Liver (tissue), 9 donors: Measurements from ENCODE around the gene MAML3. TPM values are rescaled to one million over a fixed set of nuclear protein-coding genes. Genes with fewer than 3 reads are reported as not detected.

ENCODE experiments used
- DNase-seq: peaks from one replicate; pipeline ENCODE4 v3.0.0-alpha.2; 2017; ENCODE audit warnings: low spot score
- H3K27ac ChIP-seq, 2 donors: one replicate each; pipeline ENCODE4 v1.7.0; 2013; ENCODE audit warnings: inconsistent platforms in 2 of 2, low read length in 2 of 2, control low read depth in 1 of 2, low read depth in 1 of 2, mild to moderate bottlenecking in 1 of 2
- H3K27me3 ChIP-seq, 4 donors: one replicate each; pipeline versions ENCODE4 v1.6.1 to v1.7.0; 2013; ENCODE audit warnings: low read length in 3 of 4, inconsistent platforms in 1 of 4, mild to moderate bottlenecking in 1 of 4, moderate library complexity in 1 of 4; ENCODE audit not compliant: control insufficient read depth in 4 of 4, insufficient read depth in 4 of 4
- H3K36me3 ChIP-seq, 4 donors: one replicate each; pipeline versions ENCODE4 v1.6.1 to v1.7.0; 2013; ENCODE audit warnings: low read length in 3 of 4, mild to moderate bottlenecking in 3 of 4, low read depth in 1 of 4, moderate library complexity in 1 of 4; ENCODE audit not compliant: control insufficient read depth in 4 of 4, insufficient read depth in 3 of 4
- H3K4me1 ChIP-seq, 4 donors: one replicate each; pipeline versions ENCODE4 v1.6.1 to v1.7.0; 2013; ENCODE audit warnings: low read length in 3 of 4, mild to moderate bottlenecking in 3 of 4, moderate library complexity in 1 of 4; ENCODE audit not compliant: control insufficient read depth in 4 of 4, insufficient read depth in 4 of 4
- H3K4me3 ChIP-seq, 3 donors: one replicate each; pipeline versions ENCODE4 v1.6.1 to v1.7.0; 2013; ENCODE audit warnings: low read length in 3 of 3, control low read depth in 1 of 3, low read depth in 1 of 3, mild to moderate bottlenecking in 1 of 3
- H3K9ac ChIP-seq, 2 donors: one replicate each; pipeline ENCODE4 v1.7.0; 2013; ENCODE audit warnings: low read length in 2 of 2, mild to moderate bottlenecking in 2 of 2, moderate library complexity in 2 of 2, control low read depth in 1 of 2, low read depth in 1 of 2
- H3K9me3 ChIP-seq, 4 donors: one replicate each; pipeline versions ENCODE4 v1.6.1 to v1.7.0; 2013; ENCODE audit warnings: low read length in 3 of 4; ENCODE audit not compliant: control insufficient read depth in 4 of 4
- ATF3 ChIP-seq: IDR thresholded peaks from 2 replicates; pipeline ENCODE4 v1.6.1; 2016; ENCODE audit warnings: antibody characterized with exemption
- CTCF ChIP-seq: fragments of 150-350 bp; IDR thresholded peaks from 2 replicates; pipeline ENCODE4 v1.5.1; 2017; ENCODE audit warnings: improper control_type of control experiment, low read depth, low read length; ENCODE audit not compliant: missing input control
- EGR1 ChIP-seq, 2 donors: IDR thresholded peaks; 2 replicates each; pipeline ENCODE4 v1.6.1; 2016 to 2018; ENCODE audit warnings: antibody characterized with exemption in 2 of 2, low read depth in 2 of 2
- FOXA1 ChIP-seq: IDR thresholded peaks from 2 replicates; pipeline ENCODE4 v1.6.1; 2016; ENCODE audit warnings: antibody characterized with exemption
- FOXA2 ChIP-seq: IDR thresholded peaks from 2 replicates; pipeline ENCODE4 v1.6.1; 2016; ENCODE audit warnings: antibody characterized with exemption
- GABPA ChIP-seq, 2 donors: IDR thresholded peaks in 1 of 2; conservative IDR thresholded peaks in 1 of 2; 2 replicates each; pipeline ENCODE4 v1.6.1; 2016; ENCODE audit warnings: antibody characterized with exemption in 2 of 2, mild to moderate bottlenecking in 1 of 2, moderate library complexity in 1 of 2
- HNF4A ChIP-seq, 2 donors: conservative IDR thresholded peaks; 2 replicates each; pipeline ENCODE4 v1.6.1; 2016; ENCODE audit warnings: antibody characterized with exemption in 2 of 2, mild to moderate bottlenecking in 2 of 2
- HNF4G ChIP-seq: IDR thresholded peaks from 2 replicates; pipeline ENCODE4 v1.6.1; 2016; ENCODE audit warnings: antibody characterized with exemption
- JUND ChIP-seq, 2 donors: IDR thresholded peaks; 2 replicates each; pipeline ENCODE4 v1.6.1; 2016; ENCODE audit warnings: antibody characterized with exemption in 2 of 2
- MAX ChIP-seq: IDR thresholded peaks from 2 replicates; pipeline ENCODE4 v1.6.1; 2016; ENCODE audit warnings: antibody characterized with exemption
- NR2F2 ChIP-seq: IDR thresholded peaks from 2 replicates; pipeline ENCODE4 v1.6.1; 2016; ENCODE audit warnings: antibody characterized with exemption
- RAD21 ChIP-seq, 2 donors: IDR thresholded peaks; 2 replicates each; pipeline ENCODE4 v1.6.1; 2016; ENCODE audit warnings: antibody characterized with exemption in 2 of 2, mild to moderate bottlenecking in 2 of 2
- REST ChIP-seq: IDR thresholded peaks from 2 replicates; pipeline ENCODE4 v1.6.1; 2016; ENCODE audit warnings: antibody characterized with exemption, mild to moderate bottlenecking
- RXRA ChIP-seq, 2 donors: IDR thresholded peaks; 2 replicates each; pipeline ENCODE4 v1.6.1; 2017 to 2018; ENCODE audit warnings: antibody characterized with exemption in 2 of 2, mild to moderate bottlenecking in 1 of 2
- SP1 ChIP-seq: IDR thresholded peaks from 2 replicates; pipeline ENCODE4 v1.6.1; 2018; ENCODE audit warnings: antibody characterized with exemption, mild to moderate bottlenecking
- TAF1 ChIP-seq: conservative IDR thresholded peaks from 2 replicates; pipeline ENCODE4 v1.6.1; 2016; ENCODE audit warnings: antibody characterized with exemption, mild to moderate bottlenecking
- YY1 ChIP-seq: IDR thresholded peaks from 2 replicates; pipeline ENCODE4 v1.6.1; 2016; ENCODE audit warnings: antibody characterized with exemption, mild to moderate bottlenecking
- ZBTB33 ChIP-seq: IDR thresholded peaks from 2 replicates; pipeline ENCODE4 v1.6.1; 2016; ENCODE audit warnings: antibody characterized with exemption
- WGBS: extraction: QIAGEN DNeasy Blood & Tissue Kit; methylation state at CpG from one replicate; pipeline ENCODE4 v1.1.7; 2013; 5-methylcytosine and 5-hydroxymethylcytosine counted together
- polyA plus RNA-seq, 2 donors: library from polyadenylated mRNA; stranded (reverse) in 1 of 2; unstranded in 1 of 2; fragments of 200-250 nt in 1 of 2; fragments of >200 nt in 1 of 2; fragmentation: Nextera tagmentation in 1 of 2; extraction: Ambion mirVana in 1 of 2; gene quantifications; one replicate each; pipeline versions ENCODE4 v1.2.1 to v1.2.3, GENCODE V29; 2013 to 2015
- total RNA-seq, 2 donors: library from RNA; depleted of rRNA; stranded (reverse); fragments of >200 nt; gene quantifications; one replicate each; pipeline ENCODE4 v1.2.3, GENCODE V29; 2014
- donor health status: healthy.
- donor health status: healthy.
- donor health status: healthy.
- donor health status: healthy.
- donor health status: healthy.

MAML3 gene
- total and polyA plus RNA-seq, 4 donors: 1.3 to 4.3 (median 2.7) TPM

- Histone ChIP-seq H3K9me3 (no peaks in the 10 kb centered on the region), H3K4me3 (no peak overlapping the region), H3K36me3 (no peaks in the 10 kb centered on the region), H3K4me1 (peaks cover 2 to 23% (median 14%) of the 10 kb centered on the region in 4 donors), H3K9ac (no peak overlapping the region), H3K27me3 (no peaks in the 10 kb centered on the region), H3K27ac (no peak overlapping the region)
- TF ChIP-seq HNF4G (no peak), ZBTB33 (no peak), SP1 (no peak), JUND (IDR thresholded peaks at IDR 0.05) (no peak), TAF1 (no peak), RXRA (IDR thresholded peaks at IDR 0.05) (no peak), FOXA2 (no peak), CTCF (no peak), GABPA (IDR thresholded peaks at IDR 0.05 in 1 of 2, conservative IDR thresholded peaks at IDR 0.05 in 1 of 2) (no peak), FOXA1 (no peak), HNF4A (conservative IDR thresholded peaks at IDR 0.05) (no peak), REST (no peak), EGR1 (IDR thresholded peaks at IDR 0.05; ENCODE audit: low read depth in 2 of 2) (no peak), MAX (no peak), RAD21 (IDR thresholded peaks at IDR 0.05) (no peak), ATF3 (no peak)
- 85% methylated on average over 1 of the region's 1 CpG for WGBS
- DNase-seq: no peak
Measured at GRCh38 chr4:139965789-139966188, 188.2 kb downstream of the MAML3 start.

GRCh38 chr4:139963708-139964107, 190.3 kb downstream of the MAML3 start:
- Histone ChIP-seq H3K27me3 (no peaks in the 10 kb centered on the region), H3K4me3 (no peak overlapping the region), H3K9ac (no peak overlapping the region), H3K9me3 (no peaks in the 10 kb centered on the region), H3K36me3 (no peaks in the 10 kb centered on the region), H3K27ac (no peak overlapping the region), H3K4me1 (peaks cover 0 to 5% (median 2%) of the 10 kb centered on the region in 4 donors)
- TF ChIP-seq SP1 (no peak), RXRA (IDR thresholded peaks at IDR 0.05) (no peak), TAF1 (no peak), MAX (no peak), NR2F2 (no peak), ZBTB33 (no peak), RAD21 (IDR thresholded peaks at IDR 0.05) (no peak), YY1 (no peak), EGR1 (IDR thresholded peaks at IDR 0.05; ENCODE audit: low read depth in 2 of 2) (no peak), FOXA2 (no peak)
- DNase-seq: no peak
- 99% methylated on average over 1 of the region's 1 CpG for WGBS
